Panc1 (cell line): Measurements from ENCODE around the gene ARFGEF3. TPM values are rescaled to one million over a fixed set of nuclear protein-coding genes. Genes with fewer than 3 reads are reported as not detected.

Source experiments
- ATAC-seq: fragments of 200-7000 bp; cut with Tn5 transposase; 2 replicates; pipeline ENCODE4 v1.9.1; 2020; ENCODE audit warnings: mild to moderate bottlenecking, moderate library complexity
- BruUV-seq: library from RNA; stranded (reverse); fragments of 400-500 nt; replicated peaks from 2 replicates; lab custom pipeline; 2021; lab: Mats Ljungman, UMichigan
- CTCF ChIA-PET: fragments of 300-600 bp; sonication (Branson Sonifier 250); formaldehyde crosslinking; loops from one replicate; lab custom pipeline; 2022; ENCODE audit warnings: antibody characterized with exemption; lab: Charles Lee
- POLR2A ChIA-PET: fragments of 300-600 bp; sonication (Branson Sonifier 250); formaldehyde crosslinking; loops from one replicate; lab custom pipeline; 2022; ENCODE audit warnings: antibody characterized with exemption; lab: Charles Lee
- DNase-seq: peaks from one replicate; pipeline ENCODE4 v3.0.0-alpha.2; 2010; ENCODE audit warnings: low read depth, low spot score
- H3K27ac ChIP-seq: 2 replicates; pipeline ENCODE4 v1.5.1; 2011; ENCODE audit warnings: mild to moderate bottlenecking, low read length, inconsistent platforms
- H3K27me3 ChIP-seq: fragments of 200-500 bp; sonication (Bioruptor generic); 2 replicates; pipeline ENCODE4 v1.6.0; 2014; ENCODE audit warnings: low read length, inconsistent platforms; ENCODE audit not compliant: control insufficient read depth, insufficient read depth
- H3K36me3 ChIP-seq: fragments of 200-500 bp; sonication (Bioruptor generic); 2 replicates; pipeline ENCODE4 v1.5.1; 2014; ENCODE audit warnings: inconsistent platforms, mild to moderate bottlenecking, low read length, moderate library complexity; ENCODE audit not compliant: control insufficient read depth, insufficient read depth
- H3K4me1 ChIP-seq: 2 replicates; pipeline ENCODE4 v1.5.1; 2011; ENCODE audit warnings: inconsistent platforms, mild to moderate bottlenecking, low read length, moderate library complexity; ENCODE audit not compliant: control insufficient read depth, insufficient read depth
- H3K4me3 ChIP-seq, 2 experiments: 2 replicates each; pipeline ENCODE4 v1.5.1; 2011 to 2012; ENCODE audit warnings: low read depth in 2 of 2, low read length in 2 of 2, mild to moderate bottlenecking in 2 of 2, inconsistent platforms in 1 of 2, moderate library complexity in 1 of 2
- H3K9me3 ChIP-seq: fragments of 200-500 bp; sonication (Bioruptor generic); 2 replicates; pipeline ENCODE4 v1.5.1; 2014; ENCODE audit warnings: low read depth, mild to moderate bottlenecking, inconsistent platforms, low read length, moderate library complexity; ENCODE audit not compliant: control insufficient read depth, insufficient read depth
- CTCF ChIP-seq: fragments of 450-650 bp; IDR thresholded peaks from 2 replicates; pipeline ENCODE4 v1.5.1; 2017; ENCODE audit warnings: mild to moderate bottlenecking
- POLR2AphosphoS5 ChIP-seq: IDR thresholded peaks from 2 replicates; pipeline ENCODE4 v1.6.1; 2012; ENCODE audit warnings: mild to moderate bottlenecking, low read depth, low read length, moderate library complexity
- REST ChIP-seq, 2 experiments: IDR thresholded peaks; 2 replicates each; pipeline ENCODE4 v1.6.1; 2011 to 2012; ENCODE audit warnings: low read depth in 2 of 2, control low read depth in 1 of 2, low read length in 1 of 2, mild to moderate bottlenecking in 1 of 2, moderate library complexity in 1 of 2; ENCODE audit not compliant: insufficient read depth in 1 of 2
- SIN3A ChIP-seq: IDR thresholded peaks from 2 replicates; pipeline ENCODE4 v1.6.1; 2012; ENCODE audit warnings: low read depth, mild to moderate bottlenecking, low read length, moderate library complexity, borderline replicate concordance; ENCODE audit not compliant: insufficient read depth
- TCF7L2 ChIP-seq: IDR thresholded peaks from 2 replicates; pipeline ENCODE4 v1.6.1; 2011; ENCODE audit warnings: mild to moderate bottlenecking, low read depth, low read length, inconsistent platforms
- in situ Hi-C: cut with HindIII; loops from 2 replicates; pipeline ENCODE4 v1.10.0; 2016; ENCODE audit warnings: low sequenced_read_pairs, low pct_unique_long_range_greater_than_20kb
- intact Hi-C: fragments of 100-400 bp; cut with micrococcal nuclease; formaldehyde crosslinking; loops from one replicate; pipeline ENCODE4 v1.10.0; 2022; ENCODE audit not compliant: unreplicated experiment
- total RNA-seq: library from RNA; stranded (reverse); gene quantifications from one replicate; pipeline ENCODE4 v1.2.1, GENCODE V29; 2021; ENCODE audit not compliant: unreplicated experiment

ARFGEF3 gene
- total RNA-seq, 1 experiment from 2014 or later, result 1.5 TPM

GRCh38 chr6:138372711-138373463 is 211.1 kb downstream of the ARFGEF3 start:
- Histone ChIP-seq H3K27me3 (no peaks in the 10 kb centered on the region; the same call in 1 of the 2 replicates), H3K27ac (no peak overlapping the region), H3K4me1 (no peaks in the 10 kb centered on the region), H3K4me3 (no peak overlapping the region), H3K36me3 (no peaks in the 10 kb centered on the region), H3K9me3 (no peaks in the 10 kb centered on the region)
- no TSS peak for BruUV-seq
- no peak for DNase-seq
- no peak for ATAC-seq
- CTCF ChIA-PET, result no interaction called here
- intact Hi-C loops (no loop called here), in situ Hi-C loops (no loop called here)
- TF ChIP-seq CTCF (no peak), TCF7L2 (no peak), SIN3A (no peak), REST (IDR thresholded peaks at IDR 0.05; ENCODE audit: insufficient read depth in 1 of 2, low read depth in 2 of 2, low read length in 1 of 2) (no peak), POLR2AphosphoS5 (no peak)
- POLR2A ChIA-PET, result no interaction called here

GRCh38 chr6:138374230-138374629 is 212.5 kb downstream of the ARFGEF3 start:
- no TSS peak for BruUV-seq
- H3K4me3 ChIP-seq, result no peak overlapping the region
- H3K4me1 ChIP-seq, result no peaks in the 10 kb centered on the region
- ChIA-PET CTCF (interaction anchor here (0.6 kb wide), 1 partner anchor 212 kb away, joined by 4 read pairs; no protein-coding TSS in a partner anchor), POLR2A (no interaction called here)
- no peaks in the 10 kb centered on the region for H3K36me3 ChIP-seq
- TF ChIP-seq TCF7L2, result no peak
- TF ChIP-seq SIN3A, result no peak
- TF ChIP-seq REST (IDR thresholded peaks at IDR 0.05; ENCODE audit: insufficient read depth in 1 of 2, low read depth in 2 of 2, low read length in 1 of 2), result no peak
- TF ChIP-seq POLR2AphosphoS5, result no peak
- TF ChIP-seq CTCF, result no peak
- no peaks in the 10 kb centered on the region; the same call in 1 of the 2 replicates for H3K27me3 ChIP-seq
- no peak overlapping the region for H3K27ac ChIP-seq
- H3K9me3 ChIP-seq, result no peaks in the 10 kb centered on the region
- in situ Hi-C loops (no loop called here), intact Hi-C loops (no loop called here)
- DNase-seq (no peak), ATAC-seq (no peak)
